NT2/D1 (cell line): ENCODE results near the gene EBF4.

Experiments used
- DNase-seq: peaks from one replicate; pipeline ENCODE4 v3.0.0-alpha.2; 2011; ENCODE audit warnings: low read depth, low spot score
- H3K27me3 ChIP-seq: 2 replicates; pipeline ENCODE4 v1.6.0; 2011; ENCODE audit warnings: mild to moderate bottlenecking; ENCODE audit not compliant: insufficient read length, insufficient read depth
- H3K36me3 ChIP-seq: 2 replicates; pipeline ENCODE4 v1.6.1; 2011; ENCODE audit warnings: mild to moderate bottlenecking, low read length, mixed read lengths; ENCODE audit not compliant: insufficient read depth, insufficient read length
- H3K4me1 ChIP-seq: 2 replicates; pipeline ENCODE4 v1.5.1; 2011; ENCODE audit not compliant: insufficient read depth, insufficient read length
- H3K4me3 ChIP-seq: 2 replicates; pipeline ENCODE4 v1.5.1; 2011; ENCODE audit warnings: low read depth; ENCODE audit not compliant: insufficient read length
- H3K9ac ChIP-seq: 2 replicates; pipeline ENCODE4 v1.6.0; 2011; ENCODE audit warnings: low read depth; ENCODE audit not compliant: insufficient read length
- H3K9me3 ChIP-seq: 2 replicates; pipeline ENCODE4 v1.5.1; 2011; ENCODE audit warnings: mild to moderate bottlenecking, low read length; ENCODE audit not compliant: insufficient read depth
- SUZ12 ChIP-seq: IDR thresholded peaks from 2 replicates; pipeline ENCODE4 v1.6.1; 2011; ENCODE audit not compliant: insufficient read length, insufficient read depth; ENCODE audit errors: extremely low read depth
- YY1 ChIP-seq: IDR thresholded peaks from 2 replicates; pipeline ENCODE4 v1.6.1; 2011; ENCODE audit not compliant: insufficient read length, insufficient read depth
- ZNF274 ChIP-seq: IDR thresholded peaks from 2 replicates; pipeline ENCODE4 v1.6.1; 2011; ENCODE audit warnings: mild to moderate bottlenecking, low read depth, low read length

EBF4 gene

GRCh38 chr20:2799688-2800520, 107.3 kb downstream of the EBF4 start:
- H3K27me3 ChIP-seq, result peaks cover 16% of the 10 kb centered on the region

GRCh38 chr20:2800521-2801285, 108.1 kb downstream of the EBF4 start, which contains the start of gene CPXM1:
TSS of gene CPXM1 (minus strand) at chr20:2800627. CDS start at chr20:2800572, 55 bp downstream.
- Histone ChIP-seq H3K27me3 (peaks cover 16% of the 10 kb centered on the region), H3K4me3 (peak within 1 kb of the TSS; percentile 90), H3K4me1 (no peaks in the 10 kb centered on the region), H3K9ac (peak within 1 kb of the TSS; percentile 98), H3K36me3 (peaks cover 30% of the 10 kb centered on the region), H3K9me3 (no peaks in the 10 kb centered on the region)
- TF ChIP-seq YY1 (no peak), ZNF274 (no peak), SUZ12 (no peak)
- DNase-seq, result peak; percentile 57

More at GRCh38 chr20:2799688-2800520, 107.3 kb downstream of the EBF4 start:
- Histone ChIP-seq H3K9ac (peak overlapping the region; percentile 98), H3K4me3 (peak overlapping the region; percentile 90), H3K9me3 (no peaks in the 10 kb centered on the region), H3K4me1 (no peaks in the 10 kb centered on the region), H3K36me3 (peaks cover 38% of the 10 kb centered on the region)
- no peak for DNase-seq
- TF ChIP-seq ZNF274, result no peak
- TF ChIP-seq SUZ12, result no peak
- TF ChIP-seq YY1, result no peak

- H3K27me3 ChIP-seq, result peaks cover 16% of the 10 kb centered on the region
- no peak for DNase-seq
- peaks cover 24% of the 10 kb centered on the region for H3K36me3 ChIP-seq
- H3K4me1 ChIP-seq, result no peaks in the 10 kb centered on the region
- TF ChIP-seq YY1 (no peak), SUZ12 (no peak), ZNF274 (peak; percentile 43; the same call in 1 of the 2 replicates)
- H3K4me3 ChIP-seq, result peak overlapping the region; percentile 90
- H3K9me3 ChIP-seq, result no peaks in the 10 kb centered on the region
- peak overlapping the region; percentile 54 for H3K9ac ChIP-seq
Observed at GRCh38 chr20:2801286-2801728, 108.7 kb downstream of the EBF4 start.

GRCh38 chr20:2804041-2804828, 111.7 kb downstream of the EBF4 start:
- Histone ChIP-seq H3K4me1 (no peaks in the 10 kb centered on the region), H3K9ac (no peak overlapping the region), H3K4me3 (no peak overlapping the region), H3K27me3 (peaks cover 16% of the 10 kb centered on the region), H3K36me3 (no peaks in the 10 kb centered on the region), H3K9me3 (no peaks in the 10 kb centered on the region)
- no peak for DNase-seq
- TF ChIP-seq SUZ12, result no peak
- TF ChIP-seq YY1, result no peak
- TF ChIP-seq ZNF274, result no peak

GRCh38 chr20:2804852-2805688, 112.5 kb downstream of the EBF4 start:
- Histone ChIP-seq H3K27me3 (peaks cover 16% of the 10 kb centered on the region), H3K4me3 (no peak overlapping the region), H3K4me1 (no peaks in the 10 kb centered on the region), H3K36me3 (no peaks in the 10 kb centered on the region), H3K9me3 (no peaks in the 10 kb centered on the region), H3K9ac (no peak overlapping the region)
- no peak for DNase-seq
- TF ChIP-seq SUZ12, result no peak
- no peak for TF ChIP-seq YY1
- no peak for TF ChIP-seq ZNF274

- H3K9ac ChIP-seq, result no peak overlapping the region
- no peaks in the 10 kb centered on the region for H3K36me3 ChIP-seq
- H3K4me1 ChIP-seq, result no peaks in the 10 kb centered on the region
- no peak overlapping the region for H3K4me3 ChIP-seq
- no peak for TF ChIP-seq YY1
- no peak for TF ChIP-seq ZNF274
- no peak for TF ChIP-seq SUZ12
- DNase-seq, result no peak
- H3K9me3 ChIP-seq, result no peaks in the 10 kb centered on the region
- peaks cover 16% of the 10 kb centered on the region for H3K27me3 ChIP-seq
Observed at GRCh38 chr20:2805689-2806350, 113.2 kb downstream of the EBF4 start.
